HG03025 (cell line): Measurements from ENCODE around the gene SFRP4.

Experiments used
- ATAC-seq: cut with Tn5 transposase; IDR thresholded peaks from one replicate; pipeline ENCODE4 v1.9.1; 2021; ENCODE audit warnings: mild to moderate bottlenecking, moderate library complexity; ENCODE audit not compliant: unreplicated experiment, low FRiP score

SFRP4 gene

DNA sequence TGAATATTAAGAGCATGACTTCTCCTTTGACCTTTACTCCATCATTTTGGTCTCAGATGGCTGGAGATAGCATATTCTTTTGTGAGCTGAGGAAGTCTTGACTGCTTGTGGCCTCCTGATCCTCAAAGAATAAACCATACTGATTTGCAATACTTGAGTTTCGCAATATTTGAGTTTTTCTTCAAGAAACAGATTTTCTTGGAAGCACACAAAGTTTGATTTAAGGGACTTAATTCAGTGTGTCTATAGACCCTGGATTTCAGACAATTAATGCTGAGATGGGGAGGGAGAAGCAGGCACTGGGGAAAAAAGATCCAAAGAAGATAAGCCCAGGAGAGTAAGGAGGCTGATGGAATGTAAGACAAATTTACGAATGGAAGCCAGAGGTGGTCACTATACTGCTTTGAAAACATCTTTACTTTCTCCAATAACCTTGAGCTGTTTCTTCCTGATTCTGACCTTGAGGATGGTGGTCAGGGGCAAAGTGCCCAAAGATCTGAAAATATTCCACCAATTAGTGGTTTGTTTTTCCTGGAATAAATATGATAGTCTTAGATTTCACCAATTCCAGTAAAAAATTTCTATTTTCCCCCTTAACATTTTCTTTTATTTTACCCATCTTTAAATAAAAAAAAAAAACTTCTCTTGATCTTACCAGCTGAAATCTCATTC, 11.3 kb upstream of the SFRP4 start:
- ATAC-seq, result no peak

- ATAC-seq, result no peak
Measured at GRCh38 chr7:37925620-37926019, 9.0 kb upstream of the SFRP4 start.

DNA sequence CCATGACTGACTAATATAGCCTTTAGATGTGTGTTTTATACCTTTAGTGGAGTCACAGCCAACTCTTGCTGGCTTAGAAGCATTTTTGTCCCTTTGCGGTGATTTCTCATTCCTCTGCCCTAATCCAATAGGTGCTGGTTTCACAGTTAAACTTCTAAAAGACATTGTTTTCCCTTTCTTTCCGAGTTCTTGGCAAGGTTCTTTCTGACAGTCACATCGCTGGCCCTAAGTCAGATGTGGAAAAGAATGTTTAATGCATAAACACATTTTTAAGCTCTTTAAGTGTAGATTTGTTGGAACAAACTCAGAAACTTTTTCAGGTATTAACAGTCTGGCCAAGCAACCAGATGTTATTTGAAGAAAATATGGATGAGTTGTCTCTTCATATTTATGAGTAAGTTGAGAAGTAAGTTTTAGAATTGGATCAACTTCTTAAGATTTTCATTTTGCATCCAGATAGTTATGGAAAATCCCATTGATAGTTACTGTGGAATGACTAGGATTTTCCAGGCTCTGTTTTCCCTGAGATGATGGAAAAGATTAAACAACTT, 7.9 kb upstream of the SFRP4 start:
- no peak for ATAC-seq

DNA sequence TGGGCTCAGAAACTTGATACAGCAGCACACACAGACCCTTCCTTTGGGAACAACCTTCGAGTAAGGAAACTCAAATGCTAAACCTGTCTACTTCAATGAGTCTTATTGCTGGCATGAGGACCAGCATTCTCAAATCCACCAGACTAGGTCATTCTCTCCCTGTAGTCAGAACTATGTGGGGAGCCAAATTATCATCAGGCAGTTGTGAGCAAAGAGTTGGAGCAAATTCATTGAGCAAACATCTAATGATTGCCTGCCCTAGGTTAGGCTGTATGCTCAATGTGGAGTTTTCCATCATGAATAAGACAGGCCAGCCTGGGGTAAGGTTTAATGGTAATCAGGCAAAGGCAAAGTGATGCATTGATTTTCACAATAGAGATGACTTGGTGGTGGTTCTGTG, 7.4 kb upstream of the SFRP4 start:
- no peak for ATAC-seq

DNA sequence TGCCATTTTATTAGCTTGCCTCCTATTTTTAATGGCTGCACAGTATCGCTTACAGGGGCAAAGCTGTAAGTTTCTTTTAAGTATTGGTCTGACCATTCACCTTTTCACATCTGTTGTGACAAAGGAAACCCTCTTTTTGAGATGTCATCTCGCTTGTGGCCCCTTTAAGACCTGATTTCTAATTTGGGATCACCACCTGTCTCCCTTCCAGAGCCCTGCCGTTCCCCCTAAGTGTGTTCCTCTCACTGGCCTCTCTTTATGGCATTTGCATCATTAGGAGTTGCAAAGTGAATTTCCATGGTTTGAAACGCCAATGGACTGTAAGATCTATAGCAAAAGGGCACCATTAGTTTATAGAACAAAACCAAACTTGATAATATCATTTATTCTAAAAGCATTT, 5.3 kb upstream of the SFRP4 start:
- no peak for ATAC-seq

GRCh38 chr7:37920849-37921805, 4.5 kb upstream of the SFRP4 start:
- ATAC-seq, result no peak

DNA sequence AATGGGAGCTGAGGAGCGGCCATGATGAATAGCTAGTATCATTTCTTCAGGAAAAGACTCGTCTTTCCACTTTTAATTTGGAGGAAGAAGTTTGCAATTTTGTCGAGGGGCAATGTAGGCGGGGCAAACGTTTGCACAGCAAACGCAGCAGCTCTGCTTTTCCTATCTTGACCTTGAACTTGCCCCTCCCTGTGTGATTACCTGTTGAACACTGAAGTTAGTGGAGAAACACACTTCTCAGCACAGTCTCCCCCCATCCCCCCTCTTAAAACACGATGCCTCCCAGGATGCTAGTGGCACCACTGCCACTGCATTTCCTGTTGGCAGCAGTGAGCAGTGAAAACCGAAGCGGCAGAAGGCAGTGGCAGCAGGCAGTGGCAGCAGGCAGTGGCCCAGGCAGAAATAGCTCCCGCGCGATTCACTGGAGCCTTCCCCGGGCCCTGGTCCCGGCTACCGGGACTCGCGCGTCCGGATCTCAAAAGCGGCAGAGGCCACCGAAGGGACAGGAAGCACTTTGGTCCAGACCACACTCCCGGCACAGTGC, 3.8 kb upstream of the SFRP4 start, which contains the start of gene EPDR1:
EPDR1 (plus strand) TSS at position 336 of the 544 bp plus-strand sequence. CDS start 300 bp downstream, outside the sequence.
- no peak for ATAC-seq

GRCh38 chr7:37918526-37918925, 1.9 kb upstream of the SFRP4 start:
- no peak for ATAC-seq

- no peak for ATAC-seq
Measured at GRCh38 chr7:37916017-37916672, 472 bp downstream of the SFRP4 start.

- ATAC-seq, result no peak
Measured at GRCh38 chr7:37915438-37915837, 1.2 kb downstream of the SFRP4 start.

- ATAC-seq, result no peak
Measured at GRCh38 chr7:37912756-37913155, 3.9 kb downstream of the SFRP4 start.

DNA sequence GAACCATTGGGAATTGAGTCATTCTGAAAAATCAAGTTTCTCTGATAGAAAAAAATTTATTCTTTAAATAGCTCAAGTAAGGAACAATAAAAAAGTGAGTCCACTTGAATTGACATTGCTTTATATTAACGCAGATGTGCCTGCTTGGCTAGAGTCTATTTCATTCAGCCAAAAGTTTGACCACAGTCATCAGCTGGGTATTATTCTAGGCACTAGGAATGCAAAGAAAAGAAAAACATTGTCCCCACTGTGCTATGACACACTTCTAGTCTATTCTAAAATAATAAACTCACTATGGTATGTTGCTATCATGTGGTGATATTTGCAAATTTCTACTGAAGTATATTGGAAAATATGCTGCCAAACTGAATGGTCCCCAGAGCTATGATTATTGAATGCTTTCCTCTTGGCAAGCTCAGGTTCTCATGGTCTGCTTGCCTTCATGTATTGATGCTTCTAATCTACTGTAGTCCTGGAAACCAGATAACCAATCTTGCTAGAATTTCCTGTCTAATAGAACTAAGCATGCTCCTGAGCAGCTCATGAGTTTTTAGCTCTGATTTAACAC, 8.3 kb downstream of the SFRP4 start:
- no peak for ATAC-seq

GRCh38 chr7:37901890-37902524, 14.6 kb downstream of the SFRP4 start:
- no peak for ATAC-seq

DNA sequence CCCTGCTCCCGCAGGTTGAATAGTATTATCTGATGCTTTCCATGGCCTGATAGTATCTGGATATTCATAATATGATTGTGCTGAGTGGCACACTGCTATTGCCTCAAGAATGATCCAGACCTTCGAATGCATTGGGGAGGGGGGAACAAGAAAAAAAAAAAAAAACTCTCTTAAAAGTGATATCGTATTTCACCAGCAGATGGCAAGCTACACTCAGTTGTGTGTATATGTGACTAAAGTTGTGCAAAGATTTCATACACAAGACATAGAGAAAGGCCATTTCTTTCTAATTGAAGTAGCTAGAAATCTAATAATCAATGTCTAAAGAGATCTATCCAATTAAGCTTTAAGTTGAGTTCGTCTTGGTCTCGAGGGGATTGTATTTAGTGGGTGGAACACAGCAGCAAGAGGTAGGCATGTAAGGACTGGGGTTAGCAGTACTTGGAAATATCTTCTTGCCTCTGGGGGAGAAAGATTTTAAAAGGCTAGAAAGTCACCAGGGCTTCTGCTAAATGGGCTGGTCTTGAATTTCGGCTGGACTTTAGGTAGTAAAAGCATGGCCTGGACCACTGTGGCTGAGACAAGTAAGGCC, 15.3 kb downstream of the SFRP4 start:
- ATAC-seq, result no peak

DNA sequence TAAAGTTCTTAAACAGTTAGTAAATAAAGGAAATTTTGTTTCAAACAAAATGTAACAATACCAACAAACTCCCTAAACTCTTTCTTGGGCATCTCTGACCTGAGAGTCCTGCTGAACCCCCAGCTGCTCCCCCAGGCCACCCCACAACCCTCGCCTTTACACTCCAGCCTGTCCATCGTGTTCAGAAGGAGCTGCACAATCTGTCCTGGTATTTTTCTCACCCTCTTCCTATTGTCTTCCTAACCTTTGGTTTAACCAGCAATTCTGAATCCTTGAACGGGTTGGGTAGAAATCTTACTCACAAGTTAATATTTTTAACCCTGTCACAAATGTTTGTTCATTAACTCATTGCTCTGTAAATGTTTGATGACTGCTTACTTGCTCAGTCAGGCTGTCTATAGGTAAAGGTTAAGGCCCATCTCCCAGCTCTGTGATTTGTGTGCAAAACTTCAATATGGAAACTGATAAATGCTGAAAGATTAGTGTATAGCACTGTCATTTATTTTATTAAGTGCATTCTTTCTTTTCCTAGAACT, 16.8 kb downstream of the SFRP4 start:
- no peak for ATAC-seq

DNA sequence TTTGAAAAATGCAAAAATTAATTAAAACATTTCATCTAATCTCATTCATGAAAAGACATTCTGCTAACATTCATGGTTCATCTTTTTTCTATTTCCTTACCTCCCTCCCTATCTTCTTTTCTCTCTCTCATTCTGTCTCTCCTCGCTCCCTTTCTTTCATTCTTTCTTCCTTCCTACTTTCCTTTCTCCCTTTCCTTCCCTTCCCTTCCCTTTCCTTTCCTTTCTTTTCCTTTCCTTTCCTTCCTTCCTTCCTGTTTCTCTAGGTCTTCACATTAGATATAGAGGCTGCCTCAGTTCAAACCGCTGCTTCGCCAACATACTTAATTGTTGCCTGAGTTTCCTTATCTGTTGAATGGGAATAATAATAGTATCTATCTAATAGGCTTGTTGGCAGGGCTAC, 21.9 kb downstream of the SFRP4 start:
- no peak for ATAC-seq

GRCh38 chr7:37893359-37893758, 23.3 kb downstream of the SFRP4 start:
- no peak for ATAC-seq

DNA sequence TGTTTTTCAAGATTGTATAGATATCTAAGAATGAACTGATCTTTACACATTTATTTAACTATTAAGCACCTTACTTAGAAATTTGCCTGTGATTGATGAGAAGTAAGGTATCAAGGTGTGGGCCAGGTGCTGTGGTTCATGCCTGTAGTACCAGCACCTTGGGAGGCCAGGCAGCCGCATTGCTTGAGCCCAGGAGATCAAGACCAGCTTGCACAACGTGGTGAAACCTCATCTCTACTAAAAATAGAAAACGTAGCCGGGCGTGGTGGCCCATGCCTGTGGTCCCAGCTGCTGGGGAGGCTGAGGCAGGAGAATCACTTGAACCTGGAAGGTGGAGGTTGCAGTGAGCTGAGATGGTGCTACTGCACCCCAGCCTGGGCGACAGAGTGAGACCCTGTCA, 34.5 kb downstream of the SFRP4 start:
- no peak for ATAC-seq
